GM19328 (cell line): Measurements from ENCODE around the gene WDR7.

Source experiments
- ATAC-seq: cut with Tn5 transposase; IDR thresholded peaks from one replicate; pipeline ENCODE4 v1.9.1; 2021; ENCODE audit warnings: mild to moderate bottlenecking, moderate library complexity; ENCODE audit not compliant: unreplicated experiment

Gene WDR7

DNA sequence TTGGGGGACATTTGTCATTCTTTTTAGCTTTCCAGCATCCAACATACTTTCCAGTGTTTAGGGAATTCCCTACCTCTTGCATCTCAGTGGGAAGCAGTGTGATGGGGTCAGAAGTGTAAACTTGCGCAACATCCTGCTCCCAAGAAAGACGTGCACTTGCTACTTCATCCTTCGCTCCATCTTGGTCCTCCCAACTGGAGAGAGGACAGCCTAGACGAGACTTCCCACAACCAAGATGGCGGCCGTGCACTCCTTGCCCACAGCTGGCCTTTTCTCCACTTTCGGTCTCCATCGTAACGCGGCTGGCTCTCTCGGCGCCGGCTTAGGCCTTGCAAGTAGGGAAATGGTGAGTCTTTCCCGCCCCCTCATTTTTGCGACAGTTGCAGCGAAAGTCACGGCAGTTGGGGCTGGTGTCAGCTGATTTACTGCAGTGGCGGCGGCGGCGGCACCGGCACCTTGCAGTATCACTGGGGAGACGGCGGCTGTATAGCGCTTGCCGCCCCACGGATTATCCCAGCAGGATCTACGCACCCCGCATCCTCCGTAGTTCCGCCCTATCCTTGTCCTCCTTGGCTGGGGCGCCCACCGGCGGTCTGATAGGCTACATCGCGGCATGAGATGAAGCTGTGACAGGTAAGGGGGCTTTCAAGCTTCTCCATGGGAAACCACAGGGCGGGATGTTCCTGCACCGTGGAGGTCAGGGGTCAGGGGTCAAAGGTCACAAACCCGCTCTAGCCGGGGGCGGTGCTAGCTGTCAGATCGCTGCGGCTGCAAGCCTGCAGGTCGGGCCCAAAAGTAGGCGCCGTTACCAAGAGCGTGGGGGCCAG lies at the start of gene WDR7:
Gene WDR7, plus strand, starts transcription at position 416 of the 827 bp plus-strand sequence. CDS start 21,157 bp downstream, outside the sequence.
- peak; percentile 98 for ATAC-seq

DNA sequence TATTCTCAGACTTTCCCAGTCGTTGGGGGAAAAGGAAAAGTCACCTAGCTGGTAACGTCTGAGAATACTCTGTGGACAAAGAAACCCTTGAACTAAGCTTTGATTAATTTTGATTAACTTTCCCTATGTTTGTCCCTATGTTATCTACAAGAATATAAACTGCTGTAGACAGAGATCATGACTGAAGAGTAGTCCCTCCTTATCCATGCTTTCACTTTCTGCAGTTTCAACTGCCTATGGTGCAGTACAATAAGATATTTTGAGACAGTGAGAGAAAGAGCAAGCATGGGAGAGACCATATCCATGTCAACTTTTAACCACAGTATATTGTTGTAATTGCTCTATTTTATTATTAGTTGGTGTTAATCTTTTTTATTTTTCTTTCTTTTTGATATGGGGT lies 44.5 kb upstream of the WDR7 start:
- ATAC-seq = no peak

DNA sequence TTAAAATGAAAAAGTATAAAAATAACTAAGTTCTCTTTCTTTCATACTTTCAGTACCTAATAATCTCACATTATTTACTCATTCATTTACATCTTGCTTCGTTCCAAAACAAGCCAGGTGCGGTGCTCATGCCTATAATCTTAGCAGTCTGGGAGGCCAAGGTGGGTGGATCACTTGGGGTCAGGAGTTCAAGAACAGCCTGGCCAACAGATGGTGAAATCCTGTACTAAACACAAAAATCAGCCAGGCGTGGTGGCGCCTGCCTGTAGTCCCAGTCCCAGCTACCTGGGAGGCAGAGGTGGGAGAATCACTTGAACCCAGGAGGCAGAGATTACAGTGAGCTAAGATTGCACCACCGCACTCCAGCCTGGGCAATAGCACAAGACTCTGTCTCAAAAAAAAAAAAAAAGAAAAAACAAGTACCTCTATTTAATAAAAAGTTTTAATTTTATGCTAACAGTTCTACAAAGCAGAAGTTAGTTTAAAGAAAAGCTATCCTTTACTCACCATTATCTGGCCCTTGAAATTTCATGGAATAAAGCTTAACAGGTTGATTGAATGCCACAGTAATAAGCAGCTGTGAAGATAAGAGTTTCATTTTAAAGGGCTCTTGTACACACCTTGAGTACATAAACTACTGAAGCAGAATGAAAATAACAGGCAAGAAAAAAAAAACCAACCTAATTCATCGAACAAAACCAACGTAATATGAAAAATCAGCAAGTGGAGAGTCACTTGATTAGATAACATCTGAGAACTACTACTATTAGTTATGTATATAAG lies 35.2 kb upstream of the WDR7 start:
- ATAC-seq = no peak

DNA sequence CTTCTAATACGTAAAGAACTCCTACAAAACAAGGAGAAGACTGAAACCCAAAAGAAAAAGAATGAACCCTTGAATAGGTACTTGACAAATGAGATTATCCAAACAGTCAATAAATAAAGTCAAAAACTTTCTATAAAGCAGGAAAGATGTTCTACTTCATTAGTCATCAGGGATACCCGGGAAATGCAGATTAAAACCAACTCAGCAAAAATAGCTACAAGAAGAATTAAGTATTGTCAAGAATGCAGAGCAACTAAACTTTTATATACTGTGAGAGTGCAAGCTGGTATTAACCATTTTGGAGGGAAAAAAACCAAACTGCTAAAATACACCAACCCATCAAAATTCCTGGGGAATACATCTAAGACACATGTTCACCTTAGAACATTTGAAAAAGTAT lies 23.2 kb upstream of the WDR7 start:
- no peak for ATAC-seq

DNA sequence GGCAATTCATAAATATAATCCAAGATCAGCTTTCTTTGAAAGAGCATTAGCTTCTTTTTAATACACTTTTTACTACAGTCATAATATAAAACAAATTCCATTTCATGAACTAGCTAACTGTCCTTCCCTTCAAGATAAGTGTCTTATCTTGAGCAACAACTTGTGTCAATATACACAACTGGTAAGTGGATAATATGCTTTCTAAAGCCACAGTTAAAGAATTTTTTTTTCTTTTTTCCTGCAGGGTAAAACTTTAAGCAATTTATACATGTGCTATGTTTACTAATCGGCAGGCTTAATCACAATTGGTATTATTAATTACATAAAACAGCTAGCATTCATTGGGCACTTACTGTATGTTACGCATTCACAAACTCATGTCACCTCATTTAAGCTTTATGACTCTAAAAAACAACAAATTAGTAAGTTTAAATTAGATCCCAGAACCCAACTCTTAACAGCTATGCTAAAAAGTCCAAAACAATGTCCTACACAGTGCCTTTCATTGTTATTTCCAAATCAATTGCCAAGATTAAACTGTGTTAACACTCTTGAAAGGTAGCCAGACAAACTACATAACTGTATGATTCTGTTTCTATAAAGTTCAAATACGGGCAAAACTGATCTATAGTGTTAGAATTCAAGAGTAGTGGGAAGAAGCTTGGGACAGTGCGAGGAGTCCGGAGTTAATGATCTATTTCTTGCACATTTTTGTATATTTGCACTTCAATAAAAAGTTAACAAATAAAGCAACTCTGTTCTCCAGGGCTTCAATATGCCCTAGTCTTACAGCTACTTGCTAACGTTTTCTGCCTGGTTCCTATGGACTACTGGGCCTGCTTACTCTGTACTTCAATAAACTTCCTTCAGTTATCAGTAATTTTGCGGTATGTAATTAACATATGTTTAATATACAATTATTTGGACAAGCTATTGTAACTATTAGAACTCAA lies 18.8 kb upstream of the WDR7 start:
- no peak for ATAC-seq

DNA sequence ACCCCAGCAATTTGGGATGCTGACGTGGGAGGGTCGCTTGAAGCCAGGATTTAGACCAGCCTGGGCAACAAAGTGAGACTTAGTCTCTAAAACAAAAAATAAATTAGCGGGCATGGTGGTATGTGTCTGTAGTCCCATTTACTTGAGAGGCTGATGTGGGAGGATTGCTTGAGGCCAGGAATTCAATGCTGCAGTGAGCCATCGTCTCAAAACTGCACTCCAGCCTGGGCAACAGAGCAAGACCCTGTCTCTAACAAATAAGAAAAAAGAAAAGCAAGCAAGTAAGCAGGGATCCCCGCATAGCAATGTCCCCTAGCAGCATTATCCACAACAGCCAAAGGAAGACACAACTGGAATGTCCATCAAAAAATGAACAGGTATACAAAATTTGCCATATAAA lies 16.2 kb upstream of the WDR7 start:
- ATAC-seq = no peak

DNA sequence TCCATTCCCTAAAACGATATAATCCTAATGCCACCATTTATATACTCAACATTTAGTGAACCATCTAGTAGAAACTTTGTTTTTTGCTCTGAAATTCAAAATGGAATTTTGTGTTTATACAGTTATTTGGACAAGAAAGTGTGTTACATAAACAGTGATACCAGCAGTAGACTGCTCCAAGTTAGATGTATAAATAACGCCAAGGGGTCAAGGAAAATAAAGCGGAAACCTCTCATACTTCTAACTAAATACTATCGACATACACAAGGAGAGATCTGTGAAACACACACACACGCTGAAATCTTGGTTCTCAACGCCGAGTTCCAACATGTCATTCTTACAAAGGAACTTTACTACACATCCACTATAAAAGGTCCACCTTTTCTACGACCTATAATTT lies 14.0 kb upstream of the WDR7 start:
- ATAC-seq = no peak

DNA sequence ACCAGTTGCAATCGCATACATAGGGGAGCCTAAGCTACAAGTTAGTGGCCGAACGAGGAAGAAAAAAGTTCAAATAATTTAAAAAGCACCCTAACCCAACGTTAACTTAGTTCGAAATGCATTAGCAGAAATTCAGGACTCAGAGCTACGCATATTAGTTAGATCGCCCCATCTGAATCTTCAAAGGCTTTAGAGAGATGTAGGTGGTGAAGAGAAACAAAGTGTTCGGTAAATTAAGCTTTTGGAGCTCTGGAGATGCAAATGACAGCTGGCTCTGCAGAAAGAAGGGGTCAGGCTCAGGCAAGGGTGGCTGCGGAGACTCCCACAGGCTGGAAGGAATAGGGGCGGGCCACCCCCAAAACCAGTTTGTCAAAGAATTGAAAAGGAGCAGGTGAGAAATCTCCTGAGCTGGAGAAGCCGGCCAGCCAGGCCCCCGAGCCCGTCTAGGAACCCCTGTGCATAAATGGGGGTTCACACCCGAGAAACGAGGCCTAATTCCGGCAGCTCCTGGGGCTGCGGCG lies 13.4 kb upstream of the WDR7 start:
- ATAC-seq = peak; percentile 12

DNA sequence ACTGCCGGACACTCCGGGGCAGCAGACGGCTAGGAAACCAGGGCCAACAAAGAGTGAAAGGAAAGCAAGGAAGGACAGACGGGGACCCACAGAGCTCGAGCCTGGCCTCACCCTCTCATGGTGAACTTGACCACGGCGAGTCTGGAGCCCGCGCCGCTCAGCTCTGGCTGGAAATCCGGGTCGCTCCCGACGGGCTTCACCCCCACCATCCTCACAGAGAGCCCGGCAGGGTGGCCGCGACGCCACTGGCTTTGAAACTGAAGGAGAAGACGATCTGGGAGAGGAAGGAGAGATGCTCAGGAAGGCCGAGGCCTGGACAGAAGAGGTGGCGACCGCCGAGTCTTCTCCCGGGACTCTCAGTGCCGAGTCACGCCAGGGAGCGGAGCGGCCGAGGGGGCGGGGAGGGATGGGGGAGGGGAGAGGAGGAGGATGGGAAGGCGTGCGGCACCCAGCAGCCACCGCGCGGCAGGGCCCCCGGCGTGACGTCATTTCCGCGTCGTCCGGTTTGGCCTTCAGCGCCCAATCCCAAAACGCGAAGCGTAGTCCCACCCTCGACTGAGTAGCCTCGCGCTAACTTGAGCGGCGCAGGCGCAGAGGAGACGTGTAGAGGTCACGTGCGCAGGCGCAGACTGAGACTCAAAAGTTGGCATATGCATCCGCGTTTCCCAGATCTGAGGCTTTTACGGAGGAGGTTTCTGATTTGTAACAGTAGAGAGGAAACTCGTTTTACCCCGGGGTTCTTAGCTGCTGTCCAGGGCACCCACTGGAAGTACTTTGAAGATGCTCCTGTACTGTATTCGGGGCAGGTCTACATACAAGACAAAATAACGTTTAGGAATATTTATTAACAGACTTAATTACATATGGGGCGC lies 12.7 kb upstream of the WDR7 start, which contains the start of gene TXNL1:
Gene TXNL1, minus strand, starts transcription at position 361 of the 872 bp plus-strand sequence. Its CDS starts 152 bp downstream, at position 209.
- peak; percentile 93 for ATAC-seq

DNA sequence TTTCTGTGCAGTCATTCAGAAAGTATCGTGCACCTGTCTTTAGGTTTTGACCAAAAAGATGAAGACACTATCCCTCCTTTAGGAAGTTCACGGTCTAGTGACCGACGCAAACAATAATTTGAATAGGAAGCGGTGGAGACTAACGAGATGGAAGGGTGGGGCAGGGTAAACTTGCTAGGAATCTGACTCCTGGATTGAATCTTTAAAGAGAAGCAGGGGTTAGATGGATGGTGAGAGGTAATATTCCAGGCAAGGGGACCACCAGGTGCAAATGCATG lies 12.1 kb upstream of the WDR7 start:
- peak; percentile 3 for ATAC-seq

DNA sequence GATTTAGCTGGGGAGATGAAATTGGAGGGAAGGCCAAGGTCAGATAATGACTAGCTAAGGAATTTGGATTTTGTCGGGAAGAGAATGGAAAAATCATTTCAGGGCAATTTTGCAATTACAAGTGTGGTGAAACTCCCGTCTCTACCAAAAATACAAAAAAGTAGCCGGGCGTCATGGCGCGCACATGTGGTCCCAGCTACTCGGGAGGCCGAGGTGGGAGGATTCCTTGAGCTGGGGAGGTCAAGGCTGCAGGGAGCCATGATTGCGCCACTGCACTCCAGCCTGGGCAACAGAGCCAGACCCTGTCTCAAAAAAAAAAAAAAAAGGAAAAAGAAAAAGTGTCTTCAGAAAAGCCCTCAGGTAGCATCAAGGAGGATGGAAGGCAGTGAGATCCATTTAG lies 11.6 kb upstream of the WDR7 start:
- no peak for ATAC-seq

DNA sequence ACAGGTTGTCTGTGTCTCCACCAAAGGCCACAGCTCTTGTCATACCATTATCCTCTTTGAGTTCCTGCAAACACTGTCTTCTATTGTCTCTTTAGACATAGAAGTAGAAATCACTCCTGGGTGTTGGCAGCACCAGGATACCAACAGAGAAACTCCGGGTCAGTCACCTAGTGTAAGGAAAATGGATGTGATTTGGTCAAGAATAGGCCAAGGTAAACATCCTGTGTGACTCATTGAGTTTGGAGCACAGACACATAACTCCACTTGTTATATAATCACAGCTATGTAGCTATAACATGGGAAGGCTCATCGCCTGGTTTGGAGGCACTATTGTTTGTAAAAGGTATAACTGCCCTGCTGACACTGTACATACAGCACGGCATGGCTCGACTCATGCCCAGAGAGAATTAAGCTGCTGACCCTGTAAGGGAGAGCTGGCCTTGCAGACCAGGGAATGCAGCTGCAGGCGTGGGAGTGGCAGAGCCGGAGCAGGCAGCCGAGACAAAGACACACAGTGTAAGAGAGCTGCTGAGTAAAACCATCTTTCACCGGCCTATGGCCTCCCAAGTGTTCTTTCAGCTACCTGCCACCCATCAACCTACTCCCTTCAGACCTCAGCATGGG lies 9.3 kb upstream of the WDR7 start:
- no peak for ATAC-seq

DNA sequence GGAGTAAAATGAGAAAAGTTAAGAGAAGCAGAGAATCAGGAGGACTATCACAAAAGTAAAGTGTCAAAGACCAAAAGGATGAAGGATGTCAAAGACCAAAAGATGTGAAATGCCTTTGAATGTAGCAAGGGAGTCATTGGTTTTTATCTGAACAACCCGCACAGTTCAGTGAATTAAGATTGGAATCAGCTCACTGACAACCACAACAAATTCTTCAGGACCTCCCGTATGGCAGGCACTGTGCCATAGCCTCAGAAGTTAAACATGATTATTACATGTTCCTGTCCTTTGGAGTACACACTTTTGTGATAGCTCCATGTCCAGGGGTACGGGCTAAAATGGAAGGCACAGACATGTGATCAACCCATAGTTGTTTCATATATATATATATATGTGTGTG lies 7.8 kb upstream of the WDR7 start:
- ATAC-seq = no peak

DNA sequence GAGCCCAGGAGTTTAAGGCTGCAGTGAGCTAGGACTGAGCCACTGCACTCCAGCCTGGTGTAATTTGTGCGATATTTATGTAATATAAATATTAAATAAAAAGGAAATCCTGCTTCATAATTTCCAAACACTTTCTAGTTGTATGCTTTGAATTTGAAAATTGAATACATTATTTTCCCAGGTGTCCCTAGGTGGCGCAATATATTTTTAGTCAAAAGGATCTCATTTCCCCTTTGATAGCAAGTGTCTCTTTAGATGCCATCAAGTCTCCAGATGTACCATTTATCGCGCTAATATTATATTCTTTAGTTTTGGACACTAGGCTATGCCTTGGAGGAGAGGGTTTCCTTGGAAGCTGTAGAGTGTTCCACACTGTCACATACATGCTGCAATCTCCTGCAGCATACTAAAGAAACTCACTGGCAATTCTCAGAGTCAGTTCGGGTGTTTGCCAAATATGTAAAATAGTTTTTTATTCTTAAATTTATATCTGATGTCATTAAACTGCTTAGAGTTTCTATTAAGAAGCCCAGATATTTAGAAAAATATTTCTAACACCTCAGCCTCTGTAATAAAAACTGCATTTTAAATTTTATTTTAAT lies 5.6 kb upstream of the WDR7 start:
- no peak for ATAC-seq

DNA sequence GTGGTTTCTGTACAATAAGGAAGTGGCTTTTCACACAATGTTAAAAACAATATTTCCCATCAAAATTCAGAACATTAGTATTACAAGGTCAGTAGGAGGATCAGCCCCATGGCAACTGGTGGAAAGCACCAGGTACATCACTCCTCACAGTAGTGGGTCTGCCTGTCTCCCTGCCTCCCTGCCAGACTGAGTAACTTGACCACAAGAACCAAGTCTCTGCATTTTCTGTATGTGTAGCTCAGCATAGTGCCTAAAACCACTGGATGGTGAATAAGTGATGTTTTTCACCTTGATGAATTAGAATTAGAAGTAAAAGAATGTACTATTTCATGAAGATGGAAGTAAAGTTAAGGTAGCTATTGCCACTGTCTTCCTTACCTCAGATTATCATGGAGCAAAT lies 4.1 kb upstream of the WDR7 start:
- no peak for ATAC-seq

DNA sequence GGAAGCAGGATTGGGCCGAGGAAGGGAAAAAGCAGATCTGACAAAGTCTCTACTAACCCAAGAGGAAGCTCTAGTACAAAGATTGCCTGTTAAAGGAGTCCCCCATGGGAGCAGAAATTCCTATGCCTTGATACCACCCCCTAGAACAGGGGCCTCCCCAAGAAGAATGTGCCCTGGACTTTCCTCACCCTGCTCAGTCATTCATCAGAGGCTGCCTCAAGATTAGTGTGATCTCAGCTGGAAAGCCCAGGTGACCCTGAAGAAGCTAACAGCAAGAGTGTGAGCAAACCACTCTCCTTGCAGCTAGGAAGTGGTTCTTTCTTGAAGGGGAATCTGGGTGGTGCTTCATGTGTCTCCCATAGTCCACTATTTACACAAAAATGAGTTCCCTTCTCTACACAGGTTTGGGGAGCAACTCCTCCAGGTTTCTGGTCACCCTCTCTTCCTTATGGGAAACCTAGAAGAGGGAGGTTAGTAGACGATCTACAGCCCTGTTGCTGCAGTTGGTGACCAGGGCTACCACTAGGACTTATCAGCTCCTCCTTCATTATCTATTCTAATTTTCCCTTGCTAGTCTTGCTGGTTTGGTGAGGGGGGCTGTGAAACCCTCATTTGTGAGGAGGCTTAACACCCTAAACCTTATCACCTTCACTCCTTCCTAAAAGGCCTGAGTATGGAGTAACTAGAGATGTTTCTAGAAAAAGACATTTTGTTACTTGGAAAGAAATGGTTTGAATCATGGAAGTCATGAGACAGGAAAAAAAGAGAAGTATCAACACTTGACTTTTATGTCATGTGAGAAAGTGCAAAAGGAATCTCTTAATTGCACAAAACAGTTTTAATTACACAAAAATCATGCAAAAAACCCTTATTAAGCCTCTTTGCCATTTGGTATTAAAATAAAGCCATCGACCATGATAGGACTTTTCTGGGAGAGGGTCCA lies 2.9 kb upstream of the WDR7 start:
- ATAC-seq = no peak

DNA sequence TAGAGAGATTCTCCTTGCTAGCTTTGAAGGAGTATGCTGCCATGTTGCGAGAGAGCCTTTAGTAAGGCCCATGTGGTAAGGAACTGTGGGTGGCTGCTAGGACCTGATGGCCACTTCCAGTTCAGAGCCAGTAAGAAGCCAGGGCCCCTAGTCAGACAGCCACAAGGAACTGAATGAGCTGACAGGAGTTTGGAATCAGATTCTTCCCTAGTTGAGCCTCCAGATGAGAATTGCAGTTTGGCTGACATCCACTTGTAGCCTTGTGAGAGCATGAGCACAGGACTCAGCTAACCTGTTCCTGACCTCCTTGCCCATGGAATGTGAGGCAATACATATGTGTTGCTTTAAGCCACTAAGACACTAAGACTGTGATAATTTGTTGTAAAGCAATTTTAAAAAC lies 1.2 kb upstream of the WDR7 start:
- no peak for ATAC-seq

DNA sequence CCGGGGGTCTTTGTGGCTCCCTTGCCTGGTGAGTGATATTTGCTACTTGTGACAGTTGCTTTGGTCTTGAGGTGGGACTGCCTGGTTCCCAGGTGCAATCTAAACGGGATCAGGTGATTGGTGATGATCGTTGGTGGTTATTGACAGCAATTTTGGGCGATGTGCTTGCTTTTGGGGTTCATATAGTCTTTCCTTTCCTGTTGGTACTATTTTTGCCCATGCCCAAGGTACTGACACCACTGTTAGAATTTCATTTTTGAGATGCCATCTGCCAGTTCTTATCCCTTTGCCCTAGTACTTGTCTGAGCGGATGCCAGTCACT lies 573 bp downstream of the WDR7 start:
- no peak for ATAC-seq
